ENCODE results near the gene PSD.

The PSD gene

DNA sequence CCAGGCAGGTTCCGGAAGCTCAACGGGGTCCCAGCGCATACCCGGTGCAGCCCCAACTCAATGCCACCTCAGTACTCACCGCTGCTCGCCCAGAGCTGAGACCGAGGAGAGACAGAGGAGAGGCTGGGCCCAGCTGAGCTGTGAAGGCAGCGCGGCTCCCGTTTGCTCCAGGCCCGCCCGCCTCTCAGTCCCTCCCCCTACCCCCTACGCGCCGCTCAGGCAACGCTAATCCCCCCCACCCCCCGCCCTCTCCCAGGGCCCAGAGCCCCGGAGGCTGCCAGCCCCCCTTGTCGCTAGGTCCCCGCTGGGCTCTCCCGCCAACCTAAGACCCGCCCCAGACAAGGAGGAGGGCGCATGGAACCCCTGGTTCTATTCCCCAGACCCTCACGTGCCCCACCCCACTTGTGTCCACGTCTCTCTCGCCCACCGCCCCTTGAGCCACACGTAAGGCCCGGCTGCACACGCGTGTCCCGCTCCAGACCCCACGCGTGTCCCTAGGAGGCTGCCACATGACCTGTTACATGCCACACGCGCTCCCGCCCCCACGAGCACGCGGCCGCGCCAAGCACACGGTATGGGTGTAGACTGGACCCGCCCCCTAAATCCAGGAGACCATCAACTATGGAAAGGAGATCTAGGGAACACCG, at the start of gene PSD:
Gene PSD, minus strand, starts transcription at position 164 of the 647 bp plus-strand sequence. CDS start 1,747 bp downstream, outside the sequence.
- peak within 1 kb of the TSS; percentile 83 for H3K4me3 ChIP-seq (ENCODE audit: control insufficient read depth, low read depth, low read length)
- TF ChIP-seq, protein P1, sequence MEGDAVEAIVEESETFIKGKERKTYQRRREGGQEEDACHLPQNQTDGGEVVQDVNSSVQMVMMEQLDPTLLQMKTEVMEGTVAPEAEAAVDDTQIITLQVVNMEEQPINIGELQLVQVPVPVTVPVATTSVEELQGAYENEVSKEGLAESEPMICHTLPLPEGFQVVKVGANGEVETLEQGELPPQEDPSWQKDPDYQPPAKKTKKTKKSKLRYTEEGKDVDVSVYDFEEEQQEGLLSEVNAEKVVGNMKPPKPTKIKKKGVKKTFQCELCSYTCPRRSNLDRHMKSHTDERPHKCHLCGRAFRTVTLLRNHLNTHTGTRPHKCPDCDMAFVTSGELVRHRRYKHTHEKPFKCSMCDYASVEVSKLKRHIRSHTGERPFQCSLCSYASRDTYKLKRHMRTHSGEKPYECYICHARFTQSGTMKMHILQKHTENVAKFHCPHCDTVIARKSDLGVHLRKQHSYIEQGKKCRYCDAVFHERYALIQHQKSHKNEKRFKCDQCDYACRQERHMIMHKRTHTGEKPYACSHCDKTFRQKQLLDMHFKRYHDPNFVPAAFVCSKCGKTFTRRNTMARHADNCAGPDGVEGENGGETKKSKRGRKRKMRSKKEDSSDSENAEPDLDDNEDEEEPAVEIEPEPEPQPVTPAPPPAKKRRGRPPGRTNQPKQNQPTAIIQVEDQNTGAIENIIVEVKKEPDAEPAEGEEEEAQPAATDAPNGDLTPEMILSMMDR (IDR thresholded peaks at IDR 0.05; ENCODE audit: control insufficient read depth, insufficient read depth, low read depth, low read length, missing control alignments), result no peak
- DNase-seq (ENCODE audit: low read depth), result no peak

DNA sequence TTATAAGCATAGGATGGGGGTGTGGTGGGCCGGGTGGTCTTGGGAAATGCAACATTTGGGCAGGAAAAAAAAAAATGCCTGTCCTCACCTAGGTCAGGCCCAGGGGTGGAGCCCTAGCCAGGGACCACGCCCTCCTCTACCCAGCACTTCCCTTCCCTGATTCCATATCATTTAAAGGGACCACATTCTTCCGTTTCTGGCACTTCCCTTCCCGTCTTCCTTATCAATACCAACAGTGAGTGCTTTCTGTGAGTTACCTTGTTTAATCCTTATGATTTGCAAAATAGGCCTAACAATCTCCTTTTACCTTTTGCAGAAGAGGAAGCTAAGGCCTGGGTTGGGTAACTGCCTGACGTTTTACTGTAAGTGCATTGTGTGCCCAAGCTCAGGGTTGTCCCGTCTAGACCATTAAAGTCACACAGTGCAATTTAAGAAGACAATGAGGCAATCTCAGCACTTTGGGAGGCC, 49.4 kb upstream of the PSD start:
- TF ChIP-seq, protein P1 (IDR thresholded peaks at IDR 0.05; ENCODE audit: control insufficient read depth, insufficient read depth, low read depth, low read length, missing control alignments), result no peak
- H3K4me3 ChIP-seq (ENCODE audit: control insufficient read depth, low read depth, low read length), result no peak overlapping the region
- no peak for DNase-seq (ENCODE audit: low read depth)

DNA sequence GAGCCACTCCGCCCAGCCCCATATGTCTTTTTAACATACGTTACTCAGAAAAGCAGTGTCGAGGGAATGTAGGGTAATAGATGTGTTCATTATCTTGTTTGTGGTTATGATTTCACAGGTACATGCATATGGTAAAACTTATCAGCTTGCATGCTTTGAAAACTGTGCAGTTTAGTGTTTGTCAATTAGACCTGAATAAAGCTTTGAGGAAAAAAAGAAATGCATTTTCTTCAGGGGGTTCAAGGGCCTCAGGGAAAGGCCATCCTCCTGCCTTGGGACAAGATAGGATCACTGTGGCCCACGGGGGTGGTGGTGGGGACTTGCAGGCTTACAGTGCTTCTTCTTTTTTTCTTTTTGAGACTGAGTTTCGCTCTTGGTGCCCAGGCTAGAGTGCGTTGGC, 48.7 kb upstream of the PSD start:
- H3K4me3 ChIP-seq (ENCODE audit: control insufficient read depth, low read depth, low read length), result no peak overlapping the region
- TF ChIP-seq, protein P1 (IDR thresholded peaks at IDR 0.05; ENCODE audit: control insufficient read depth, insufficient read depth, low read depth, low read length, missing control alignments), result no peak
- no peak for DNase-seq (ENCODE audit: low read depth)

DNA sequence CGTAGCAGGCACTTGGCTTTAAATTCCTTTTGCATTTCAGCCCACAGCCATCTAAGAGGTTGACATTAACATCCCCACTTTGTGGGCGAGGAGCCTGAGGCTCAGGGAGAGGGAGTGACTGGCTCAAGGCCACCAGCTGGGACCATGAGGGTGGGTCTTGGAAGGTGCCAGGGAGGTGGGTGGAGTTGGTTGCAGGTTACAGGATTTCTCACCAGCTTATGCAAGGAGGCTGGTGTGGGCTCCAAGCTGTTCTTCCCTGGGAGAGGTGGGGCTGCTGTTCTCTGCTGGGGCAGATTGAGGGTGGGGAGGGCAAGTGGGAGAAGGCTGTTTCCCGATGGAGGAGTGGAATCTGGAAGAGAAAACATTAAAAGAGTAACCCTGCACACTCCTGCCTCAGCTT, 46.9 kb upstream of the PSD start:
- no peak overlapping the region for H3K4me3 ChIP-seq (ENCODE audit: control insufficient read depth, low read depth, low read length)
- DNase-seq (ENCODE audit: low read depth), result no peak
- TF ChIP-seq, protein P1 (IDR thresholded peaks at IDR 0.05; ENCODE audit: control insufficient read depth, insufficient read depth, low read depth, low read length, missing control alignments), result no peak

DNA sequence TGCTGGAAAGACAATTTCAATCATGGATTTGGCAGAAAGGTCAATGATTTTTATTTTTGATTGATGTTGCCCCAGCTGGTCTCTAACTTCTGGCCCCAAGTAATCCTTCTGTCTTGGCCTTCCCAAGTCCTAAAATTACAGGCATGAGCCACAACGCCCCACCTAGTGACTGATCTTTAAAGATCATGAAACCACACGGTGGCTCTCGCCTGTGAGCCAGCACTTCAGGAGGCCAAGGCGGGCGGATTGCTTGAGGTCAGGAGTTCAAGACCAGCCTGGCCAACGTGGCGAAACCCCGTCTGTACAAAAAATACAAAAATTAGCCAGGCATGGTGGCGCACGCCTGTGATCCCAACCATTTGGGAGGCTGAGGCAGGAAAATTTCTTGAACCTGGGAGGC, 45.4 kb upstream of the PSD start:
- no peak overlapping the region for H3K4me3 ChIP-seq (ENCODE audit: control insufficient read depth, low read depth, low read length)
- TF ChIP-seq, protein P1 (IDR thresholded peaks at IDR 0.05; ENCODE audit: control insufficient read depth, insufficient read depth, low read depth, low read length, missing control alignments), result no peak
- no peak for DNase-seq (ENCODE audit: low read depth)

DNA sequence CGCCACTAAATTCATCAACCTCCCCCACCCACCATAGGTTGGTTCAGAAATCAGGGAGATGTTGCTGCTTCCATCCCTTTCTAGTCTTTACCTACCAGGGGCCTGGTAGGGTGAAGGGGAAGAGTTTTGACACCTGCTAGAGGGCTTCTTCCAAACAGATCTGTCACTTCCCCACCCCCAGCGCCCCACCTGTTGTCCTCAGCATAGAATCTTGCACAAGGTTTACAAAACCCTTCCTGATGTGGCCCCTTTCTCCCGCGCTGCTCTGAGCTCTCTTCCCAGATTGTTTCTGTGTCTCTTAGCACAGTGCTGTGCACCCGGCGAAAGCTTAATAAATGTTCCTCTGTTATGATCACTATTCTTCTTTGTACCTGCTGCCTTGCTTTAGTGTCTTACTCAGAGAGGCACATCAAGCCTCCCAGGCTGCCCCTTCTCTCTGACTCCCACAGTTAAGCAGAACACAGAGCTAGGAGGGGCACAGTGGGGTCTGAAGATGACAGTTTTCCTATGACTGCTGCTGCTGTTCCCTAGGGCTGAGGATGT, 44.0 kb upstream of the PSD start:
- no peak overlapping the region for H3K4me3 ChIP-seq (ENCODE audit: control insufficient read depth, low read depth, low read length)
- TF ChIP-seq, protein P1 (IDR thresholded peaks at IDR 0.05; ENCODE audit: control insufficient read depth, insufficient read depth, low read depth, low read length, missing control alignments), result no peak
- DNase-seq (ENCODE audit: low read depth), result no peak
